Measurements from ENCODE around the gene RNF112. TPM values are rescaled to one million over a fixed set of nuclear protein-coding genes. Genes with fewer than 3 reads are reported as not detected.
"Not testable (repeated sequence)": the region's sequence is repeated elsewhere in the genome, so short reads cannot be mapped to it uniquely, and the experiment has no call there.

Gene RNF112
- polyA plus RNA-seq, 3 donors: 0.57 TPM; not detected in 2

DNA sequence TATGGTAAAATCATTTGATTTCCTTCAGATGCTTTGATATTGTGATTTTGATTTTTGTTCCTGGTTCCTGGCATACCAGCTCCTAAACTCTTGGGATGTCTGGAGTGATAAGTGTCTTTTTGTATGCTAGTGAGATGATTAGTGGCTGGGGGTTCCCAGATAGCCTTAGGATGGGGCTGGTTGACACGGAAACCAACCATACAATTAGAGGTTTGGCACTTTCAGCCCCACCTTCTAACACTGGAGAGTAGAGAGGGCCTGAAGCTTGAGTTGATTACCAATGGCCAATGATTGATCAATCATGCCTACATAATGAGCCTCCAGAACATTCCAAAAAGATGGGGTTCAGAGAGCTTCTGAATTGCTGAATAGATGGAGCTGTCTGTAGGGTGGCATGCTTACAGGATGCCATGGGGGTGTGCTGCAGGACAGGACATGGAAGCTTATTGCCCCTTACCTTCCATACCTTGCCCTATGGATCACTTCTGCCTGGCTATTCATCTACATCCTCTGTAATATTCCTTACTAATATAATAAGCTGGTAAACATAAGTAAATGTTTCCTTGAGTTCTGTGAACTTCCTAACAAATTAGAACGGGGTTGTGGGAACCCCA, 22.8 kb downstream of the RNF112 start:
- Histone ChIP-seq H4K20me1 (ENCODE audit: insufficient read depth, low read length) (no peaks in the 10 kb centered on the region), H3K4me1 (ENCODE audit: control insufficient read depth in 1 of 2, insufficient read depth in 2 of 2, low read length in 2 of 2) (no peaks in the 10 kb centered on the region), H3K9ac (ENCODE audit: insufficient read depth, low read length, poor library complexity, severe bottlenecking) (no peak overlapping the region), H3K4me2 (replicated peaks; ENCODE audit: extremely low read depth, low read length, poor library complexity, severe bottlenecking) (no peak overlapping the region), H2AFZ (ENCODE audit: insufficient read depth, low read depth, low read length, poor library complexity, severe bottlenecking) (no peak overlapping the region), H3K4me3 (replicated peaks in 1 of 3; ENCODE audit: low read depth in 2 of 3, low read length in 3 of 3) (no peak overlapping the region), H3K27ac (ENCODE audit: low read depth in 1 of 2, low read length in 2 of 2) (no peak overlapping the region), H3K9me3 (replicated peaks in 1 of 2; ENCODE audit: control insufficient read depth in 1 of 2, insufficient read depth in 1 of 2, low read length in 2 of 2) (no peaks in the 10 kb centered on the region), H3K27me3 (ENCODE audit: control insufficient read depth in 2 of 2, insufficient read depth in 2 of 2, low read length in 2 of 2) (no peaks in the 10 kb centered on the region), H3K79me2 (ENCODE audit: insufficient read depth, low read length) (no peaks in the 10 kb centered on the region), H3K36me3 (replicated peaks in 1 of 2; ENCODE audit: control insufficient read depth in 1 of 2, insufficient read depth in 2 of 2, low read length in 2 of 2) (no peaks in the 10 kb centered on the region)
- H3K9me3 Mint-ChIP-seq: peaks cover 0 to 2% (median 0%) of the 10 kb centered on the region in 7 donors
- no CpG with 5 or more reads among the region's 2 CpGs for WGBS (ENCODE audit: insufficient coverage)
- H3K27ac Mint-ChIP-seq: peak overlapping the region in 1 of 7 donors; percentile 14
- intact Hi-C loops (cut with micrococcal nuclease): no loop called here
- H3K4me1 Mint-ChIP-seq: no peaks in the 10 kb centered on the region
- DNase-seq: no peak
- H3K4me3 Mint-ChIP-seq: no peak overlapping the region
- TF ChIP-seq, protein P1, sequence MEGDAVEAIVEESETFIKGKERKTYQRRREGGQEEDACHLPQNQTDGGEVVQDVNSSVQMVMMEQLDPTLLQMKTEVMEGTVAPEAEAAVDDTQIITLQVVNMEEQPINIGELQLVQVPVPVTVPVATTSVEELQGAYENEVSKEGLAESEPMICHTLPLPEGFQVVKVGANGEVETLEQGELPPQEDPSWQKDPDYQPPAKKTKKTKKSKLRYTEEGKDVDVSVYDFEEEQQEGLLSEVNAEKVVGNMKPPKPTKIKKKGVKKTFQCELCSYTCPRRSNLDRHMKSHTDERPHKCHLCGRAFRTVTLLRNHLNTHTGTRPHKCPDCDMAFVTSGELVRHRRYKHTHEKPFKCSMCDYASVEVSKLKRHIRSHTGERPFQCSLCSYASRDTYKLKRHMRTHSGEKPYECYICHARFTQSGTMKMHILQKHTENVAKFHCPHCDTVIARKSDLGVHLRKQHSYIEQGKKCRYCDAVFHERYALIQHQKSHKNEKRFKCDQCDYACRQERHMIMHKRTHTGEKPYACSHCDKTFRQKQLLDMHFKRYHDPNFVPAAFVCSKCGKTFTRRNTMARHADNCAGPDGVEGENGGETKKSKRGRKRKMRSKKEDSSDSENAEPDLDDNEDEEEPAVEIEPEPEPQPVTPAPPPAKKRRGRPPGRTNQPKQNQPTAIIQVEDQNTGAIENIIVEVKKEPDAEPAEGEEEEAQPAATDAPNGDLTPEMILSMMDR (IDR thresholded peaks at IDR 0.05): no peak
- H3K36me3 Mint-ChIP-seq: no peaks in the 10 kb centered on the region
- peaks cover 5 to 22% (median 9%) of the 10 kb centered on the region in 3 donors for H3K27me3 Mint-ChIP-seq (ENCODE audit: low read depth in 3 of 3)

DNA sequence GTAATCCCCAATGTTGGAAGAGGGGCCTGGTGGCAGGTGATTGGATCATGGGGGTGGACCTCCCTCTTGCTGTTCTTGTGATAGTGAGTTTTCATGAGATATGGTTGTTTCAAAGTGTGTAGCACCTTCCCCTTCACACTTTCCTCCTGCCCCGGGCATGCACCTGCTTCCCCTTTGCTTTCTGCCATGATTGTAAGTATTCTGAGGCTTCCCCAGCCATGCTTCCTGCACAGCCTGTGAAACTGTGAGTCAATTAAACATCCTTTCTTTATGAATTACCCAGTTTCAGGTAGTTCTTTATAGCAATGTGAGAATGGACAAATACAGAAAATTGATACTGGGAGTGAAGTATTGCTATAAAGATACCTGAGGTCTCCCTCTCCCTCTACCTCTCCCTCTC, 29.4 kb downstream of the RNF112 start:
- Mint-ChIP-seq H3K27me3 (ENCODE audit: low read depth in 3 of 3) (peaks cover 7 to 24% (median 7%) of the 10 kb centered on the region in 3 donors), H3K4me1 (no peaks in the 10 kb centered on the region), H3K27ac (peak overlapping the region in 1 of 7 donors; percentile 73), H3K9me3 (peaks cover 17 to 26% (median 21%) of the 10 kb centered on the region in 7 donors), H3K36me3 (no peaks in the 10 kb centered on the region), H3K4me3 (no peak overlapping the region)
- intact Hi-C loops (cut with micrococcal nuclease): loop anchor here in 1 of 2 donors (5.0 kb wide), 1 partner anchor 33 kb away; no protein-coding TSS in a partner anchor
- Histone ChIP-seq H3K27ac (ENCODE audit: low read depth in 1 of 2, low read length in 2 of 2) (no peak overlapping the region), H3K9ac (ENCODE audit: insufficient read depth, low read length, poor library complexity, severe bottlenecking) (no peak overlapping the region), H2AFZ (ENCODE audit: insufficient read depth, low read depth, low read length, poor library complexity, severe bottlenecking) (no peak overlapping the region), H3K36me3 (replicated peaks in 1 of 2; ENCODE audit: control insufficient read depth in 1 of 2, insufficient read depth in 2 of 2, low read length in 2 of 2) (no peaks in the 10 kb centered on the region), H3K4me3 (replicated peaks in 1 of 3; ENCODE audit: low read depth in 2 of 3, low read length in 3 of 3) (no peak overlapping the region), H3K4me1 (ENCODE audit: control insufficient read depth in 1 of 2, insufficient read depth in 2 of 2, low read length in 2 of 2) (no peaks in the 10 kb centered on the region), H3K79me2 (ENCODE audit: insufficient read depth, low read length) (no peaks in the 10 kb centered on the region), H3K27me3 (ENCODE audit: control insufficient read depth in 2 of 2, insufficient read depth in 2 of 2, low read length in 2 of 2) (peaks cover 0 to 2% of the 10 kb centered on the region in 2 donors), H3K9me3 (replicated peaks in 1 of 2; ENCODE audit: control insufficient read depth in 1 of 2, insufficient read depth in 1 of 2, low read length in 2 of 2) (peaks cover 10 to 12% of the 10 kb centered on the region in 2 donors), H4K20me1 (ENCODE audit: insufficient read depth, low read length) (no peaks in the 10 kb centered on the region), H3K4me2 (replicated peaks; ENCODE audit: extremely low read depth, low read length, poor library complexity, severe bottlenecking) (no peak overlapping the region)
- no peak for DNase-seq
- no CpG with 5 or more reads among the region's 1 CpG for WGBS (ENCODE audit: insufficient coverage)
- TF ChIP-seq, protein P1 (IDR thresholded peaks at IDR 0.05): no peak

DNA sequence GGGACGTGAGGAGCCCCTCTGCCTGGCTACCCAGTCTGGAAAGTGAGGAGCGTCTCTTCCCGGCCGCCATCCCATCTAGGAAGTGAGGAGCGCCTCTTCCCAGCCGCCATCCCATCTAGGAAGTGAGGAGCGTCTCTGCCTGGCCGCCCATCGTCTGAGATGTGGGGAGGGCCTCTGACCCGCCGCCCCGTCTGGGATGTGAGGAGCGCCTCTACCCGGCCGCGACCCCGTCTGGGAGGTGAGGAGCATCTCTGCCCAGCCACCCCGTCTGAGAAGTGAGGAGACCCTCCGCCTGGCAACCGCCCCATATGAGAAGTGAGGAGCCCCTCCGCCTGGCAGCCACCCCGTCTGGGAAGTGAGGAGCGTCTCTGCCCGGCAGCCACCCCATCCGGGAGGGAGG, 30.3 kb downstream of the RNF112 start:
- Mint-ChIP-seq H3K9me3 (peaks cover 18 to 31% (median 23%) of the 10 kb centered on the region in 7 donors), H3K27me3 (ENCODE audit: low read depth in 3 of 3) (peaks cover 11 to 26% (median 12%) of the 10 kb centered on the region in 3 donors), H3K4me3 (peak overlapping the region in 1 of 2 donors; percentile 28)
- H3K36me3 ChIP-seq (replicated peaks in 1 of 2; ENCODE audit: control insufficient read depth in 1 of 2, insufficient read depth in 2 of 2, low read length in 2 of 2); H3K79me2 ChIP-seq (ENCODE audit: insufficient read depth, low read length); H3K27ac Mint-ChIP-seq; H3K4me1 Mint-ChIP-seq; H3K4me3 ChIP-seq (replicated peaks in 1 of 3; ENCODE audit: low read depth in 2 of 3, low read length in 3 of 3); DNase-seq; H3K4me2 ChIP-seq (replicated peaks; ENCODE audit: extremely low read depth, low read length, poor library complexity, severe bottlenecking); H3K9ac ChIP-seq (ENCODE audit: insufficient read depth, low read length, poor library complexity, severe bottlenecking); H2AFZ ChIP-seq (ENCODE audit: insufficient read depth, low read depth, low read length, poor library complexity, severe bottlenecking); H3K27me3 ChIP-seq (ENCODE audit: control insufficient read depth in 2 of 2, insufficient read depth in 2 of 2, low read length in 2 of 2); H3K36me3 Mint-ChIP-seq; H3K27ac ChIP-seq (ENCODE audit: low read depth in 1 of 2, low read length in 2 of 2); H3K4me1 ChIP-seq (ENCODE audit: control insufficient read depth in 1 of 2, insufficient read depth in 2 of 2, low read length in 2 of 2); H4K20me1 ChIP-seq (ENCODE audit: insufficient read depth, low read length): not testable (repeated sequence)
- intact Hi-C loops (cut with micrococcal nuclease): loop anchor here in 1 of 2 donors (5.0 kb wide), 1 partner anchor 34 kb away; no protein-coding TSS in a partner anchor
- WGBS (ENCODE audit: insufficient coverage): 97% methylated on average over 5 of the region's 25 CpGs
- peaks cover 10 to 12% of the 10 kb centered on the region in 2 donors for H3K9me3 ChIP-seq (replicated peaks in 1 of 2; ENCODE audit: control insufficient read depth in 1 of 2, insufficient read depth in 1 of 2, low read length in 2 of 2)
